Stomach (tissue), 9 donors: ENCODE results near the gene DHRS4L2. TPM values are rescaled to one million over a fixed set of nuclear protein-coding genes. Genes with fewer than 3 reads are reported as not detected.
"Not testable (repeated sequence)": the region's sequence is repeated elsewhere in the genome, so short reads cannot be mapped to it uniquely, and the experiment has no call there.

ENCODE experiments used
- DNase-seq, 2 donors: peaks; one replicate each; pipeline versions ENCODE4 v3.0.0 to v3.0.0-alpha.2; 2013 to 2019
- H3K27ac ChIP-seq, 5 donors: fragments of 200-600 bp in 4 of 5; sonication (generic) in 4 of 5; one replicate each; pipeline ENCODE4 v1.5.1; 2013 to 2019; ENCODE audit warnings: mild to moderate bottlenecking in 1 of 5, moderate library complexity in 1 of 5
- H3K27me3 ChIP-seq, 3 donors: fragments of 200-600 bp; sonication (generic); one replicate each; pipeline ENCODE4 v1.5.1; 2017 to 2019; ENCODE audit warnings: mixed run types in 1 of 3
- H3K36me3 ChIP-seq, 4 donors: fragments of 200-600 bp; sonication (generic); 1 replicate in 3 of 4; 2 replicates in 1 of 4; pipeline ENCODE4 v1.5.1; 2016 to 2019
- H3K4me1 ChIP-seq, 4 donors: fragments of 200-600 bp; sonication (generic); one replicate each; pipeline ENCODE4 v1.5.1; 2016 to 2019
- H3K4me3 ChIP-seq, 4 donors: fragments of 200-600 bp; sonication (generic) in 3 of 4; one replicate each; pipeline ENCODE4 v1.5.1; 2016 to 2019; ENCODE audit warnings: mild to moderate bottlenecking in 1 of 4
- H3K9me3 ChIP-seq, 4 donors: fragments of 200-600 bp; sonication (generic); one replicate each; pipeline ENCODE4 v1.5.1; 2016 to 2019
- POLR2AphosphoS5 ChIP-seq, 3 donors: sonication (generic); formaldehyde crosslinking; IDR thresholded peaks; one replicate each; pipeline ENCODE4 v1.6.1; 2016; ENCODE audit warnings: antibody characterized with exemption in 3 of 3
- whole genome bisulfite sequencing, 5 donors: extraction: QIAGEN DNeasy Blood & Tissue Kit in 3 of 5; methylation state at CpG; one replicate each; pipeline versions ENCODE4 v1.1.5 to v1.1.7; 2013 to 2018; 5-methylcytosine and 5-hydroxymethylcytosine counted together
- intact Hi-C: fragments of 100-400 bp; cut with DNase I; formaldehyde crosslinking; loops from one replicate; pipeline ENCODE4 v1.15.1; 2023; ENCODE audit warnings: low total_unique reads
- polyA plus RNA-seq, 3 donors: library from polyadenylated mRNA; stranded (reverse); fragments of 200-250 nt; gene quantifications; one replicate each; pipeline ENCODE4 v1.2.3, GENCODE V29; 2013
- total RNA-seq, 5 donors: library from RNA; depleted of rRNA; stranded (reverse); fragments of >200 nt; gene quantifications; one replicate each; pipeline versions ENCODE4 v1.1.0 to v1.2.3, GENCODE V29; 2014 to 2016
- TF ChIP-seq, protein P1 (sequence below), 7 experiments: fragments of 450-650 bp in 4 of 7; fragments of 200-600 bp in 3 of 7; sonication (generic) in 3 of 7; IDR thresholded peaks; one replicate each; pipeline ENCODE4 v1.5.1; 2016 to 2019; ENCODE audit warnings: antibody characterized with exemption in 7 of 7, control low read depth in 2 of 7, mild to moderate bottlenecking in 1 of 7
- donor health status: healthy with polysubstance abuse.
- donor health status: Bipolar disorder and iron deficiency.
- donor health status: healthy.

The DHRS4L2 gene
- total and polyA plus RNA-seq, 8 donors = 9.7 to 64.0 (median 37.4) TPM; not detected in 1

DNA sequence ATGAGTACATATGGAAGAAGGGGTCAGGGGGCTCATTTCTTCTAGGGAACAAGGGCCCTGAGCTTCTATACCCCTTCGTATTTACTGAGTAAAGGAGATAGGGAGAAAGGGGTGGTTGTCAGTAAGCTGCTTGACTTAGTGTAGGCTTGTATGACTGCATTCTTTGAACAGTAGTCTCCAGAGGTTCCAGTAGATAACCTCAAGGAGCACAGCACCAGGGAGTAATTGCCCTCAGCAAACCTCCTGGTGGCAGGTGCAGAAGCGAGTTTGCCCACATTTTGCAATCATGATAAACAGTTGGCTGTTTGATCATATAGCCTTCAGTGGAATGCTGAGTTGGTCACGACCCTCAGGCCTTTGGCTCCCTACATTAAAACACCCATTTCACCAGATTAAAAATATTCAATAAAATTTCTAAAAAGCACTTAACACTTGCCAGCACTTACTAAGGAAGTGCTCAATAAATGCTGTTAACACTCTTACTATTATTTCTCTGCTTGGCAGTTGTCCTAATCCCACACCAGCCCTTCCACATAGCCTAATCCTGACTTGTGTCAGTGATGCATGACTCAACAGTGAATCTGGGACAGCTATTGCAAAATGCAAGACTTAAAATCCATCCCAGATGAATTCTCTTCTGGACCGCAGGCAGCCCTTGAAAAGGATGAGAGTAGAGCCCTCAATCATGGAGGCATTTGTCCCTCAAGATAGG, 3.7 kb upstream of the DHRS4L2 start:
- Histone ChIP-seq H3K4me1 (peaks cover 0 to 47% (median 41%) of the 10 kb centered on the region in 4 donors), H3K9me3 (no peaks in the 10 kb centered on the region), H3K27me3 (no peaks in the 10 kb centered on the region), H3K27ac (peak overlapping the region in 4 of 5 donors; percentile 6 to 85 (median 46)), H3K36me3 (no peaks in the 10 kb centered on the region), H3K4me3 (no peak overlapping the region)
- 45 to 52% (median 49%) methylated on average over 4 of the region's 4 CpGs for WGBS, 5 donors
- DNase-seq = peak; percentile 15 to 62
- intact Hi-C loops = no loop called here
- TF ChIP-seq, protein P1, sequence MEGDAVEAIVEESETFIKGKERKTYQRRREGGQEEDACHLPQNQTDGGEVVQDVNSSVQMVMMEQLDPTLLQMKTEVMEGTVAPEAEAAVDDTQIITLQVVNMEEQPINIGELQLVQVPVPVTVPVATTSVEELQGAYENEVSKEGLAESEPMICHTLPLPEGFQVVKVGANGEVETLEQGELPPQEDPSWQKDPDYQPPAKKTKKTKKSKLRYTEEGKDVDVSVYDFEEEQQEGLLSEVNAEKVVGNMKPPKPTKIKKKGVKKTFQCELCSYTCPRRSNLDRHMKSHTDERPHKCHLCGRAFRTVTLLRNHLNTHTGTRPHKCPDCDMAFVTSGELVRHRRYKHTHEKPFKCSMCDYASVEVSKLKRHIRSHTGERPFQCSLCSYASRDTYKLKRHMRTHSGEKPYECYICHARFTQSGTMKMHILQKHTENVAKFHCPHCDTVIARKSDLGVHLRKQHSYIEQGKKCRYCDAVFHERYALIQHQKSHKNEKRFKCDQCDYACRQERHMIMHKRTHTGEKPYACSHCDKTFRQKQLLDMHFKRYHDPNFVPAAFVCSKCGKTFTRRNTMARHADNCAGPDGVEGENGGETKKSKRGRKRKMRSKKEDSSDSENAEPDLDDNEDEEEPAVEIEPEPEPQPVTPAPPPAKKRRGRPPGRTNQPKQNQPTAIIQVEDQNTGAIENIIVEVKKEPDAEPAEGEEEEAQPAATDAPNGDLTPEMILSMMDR (IDR thresholded peaks at IDR 0.05) = no peak
- peak in 2 of 3 donors; percentile 4 to 20 for TF ChIP-seq POLR2AphosphoS5 (IDR thresholded peaks at IDR 0.05)

DNA sequence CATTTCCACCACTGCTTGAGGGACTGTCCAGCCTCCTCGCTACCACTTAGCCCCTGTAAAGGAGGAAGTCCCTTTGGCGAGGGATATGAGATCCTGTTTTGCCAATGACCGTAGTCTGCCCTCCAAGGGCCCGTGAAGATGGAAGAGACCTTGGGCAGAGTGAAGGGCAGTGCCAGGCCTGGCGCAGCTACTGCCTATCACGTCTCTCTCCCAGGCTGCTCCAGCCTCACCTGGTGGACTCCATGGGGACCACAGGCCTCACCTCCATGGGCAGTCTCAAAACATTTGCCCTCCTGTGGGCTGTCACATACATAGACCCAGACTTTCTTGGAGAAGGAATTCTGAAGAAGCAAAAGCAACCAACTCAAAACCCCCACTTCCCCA, 514 bp upstream of the DHRS4L2 start:
- H3K9me3 ChIP-seq, H3K36me3 ChIP-seq, intact Hi-C loops, H3K27me3 ChIP-seq: not testable (repeated sequence)
- DNase-seq = peak in 1 of 2 donors; percentile 30
- Histone ChIP-seq H3K4me3 (peak overlapping the region in 3 of 4 donors; percentile 17 to 51 (median 39)), H3K4me1 (peaks cover 0 to 49% (median 42%) of the 10 kb centered on the region in 4 donors), H3K27ac (peak overlapping the region; percentile 67 to 92 (median 80))
- WGBS, 5 donors = 57 to 70% (median 60%) methylated on average over 1 to 6 of the region's 6 CpGs
- TF ChIP-seq, protein P1 (IDR thresholded peaks at IDR 0.05) = peak in 1 of 7 experiments; percentile 0

DNA sequence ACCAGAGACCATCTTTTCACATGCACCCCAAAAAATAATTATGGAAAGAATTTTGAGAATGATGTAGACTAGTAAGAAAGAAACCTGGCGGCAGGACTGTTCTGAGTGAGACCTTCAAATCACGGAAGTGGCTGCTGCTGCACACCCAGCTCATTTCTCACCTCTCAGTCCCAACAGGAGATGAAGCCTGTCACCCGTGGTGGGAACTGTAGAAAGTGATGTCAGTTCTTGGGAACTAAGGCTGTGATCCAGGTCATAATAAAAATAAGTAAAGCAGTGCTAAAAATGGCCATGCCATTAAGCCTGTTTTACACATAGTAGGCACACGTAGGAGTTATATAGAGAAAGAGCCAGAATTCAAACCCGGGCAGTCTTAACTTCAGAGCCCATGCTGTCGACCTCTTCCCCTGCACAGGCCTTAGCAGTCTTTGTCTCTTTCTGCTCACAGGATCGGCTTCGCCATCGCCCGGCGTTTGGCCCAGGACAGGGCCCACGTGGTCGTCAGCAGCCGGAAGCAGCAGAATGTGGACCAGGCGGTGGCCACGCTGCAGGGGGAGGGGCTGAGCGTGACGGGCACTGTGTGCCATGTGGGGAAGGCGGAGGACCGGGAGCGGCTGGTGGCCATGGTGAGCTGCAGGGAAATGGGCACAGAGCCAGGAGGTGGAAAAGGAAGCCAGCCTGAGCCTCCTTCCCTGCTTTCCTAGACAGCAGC, 1.2 kb downstream of the DHRS4L2 start:
- intact Hi-C loops = not testable (repeated sequence)
- H3K4me1 ChIP-seq = peaks cover 0 to 47% (median 35%) of the 10 kb centered on the region in 4 donors
- DNase-seq = peak; percentile 73 to 87

DNA sequence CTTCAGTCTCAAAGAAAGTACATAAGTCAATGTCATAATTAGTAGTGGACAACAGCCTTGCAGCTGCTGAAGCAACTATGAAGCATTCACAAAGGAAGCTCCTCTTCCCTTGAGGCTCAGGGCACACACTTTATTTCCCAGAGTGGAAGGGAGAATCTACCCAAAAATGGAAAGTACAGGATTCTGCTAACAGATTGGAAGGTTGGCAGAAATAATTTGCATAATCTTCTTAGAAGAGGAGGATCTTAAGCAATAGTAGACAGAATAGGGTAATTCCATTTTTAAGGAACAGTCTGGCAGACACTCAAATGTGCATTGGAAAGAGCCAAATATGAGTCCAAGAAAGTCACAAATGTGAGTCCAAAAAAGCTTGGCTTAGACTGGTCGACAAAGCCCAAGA, 2.2 kb downstream of the DHRS4L2 start:
- H3K9me3 ChIP-seq, H3K27ac ChIP-seq, H3K27me3 ChIP-seq, DNase-seq, intact Hi-C loops, H3K36me3 ChIP-seq, H3K4me3 ChIP-seq: not testable (repeated sequence)
- 78 to 92% (median 85%) methylated on average over 1 of the region's 1 CpG for whole genome bisulfite sequencing, 5 donors
- H3K4me1 ChIP-seq = peaks cover 0 to 36% (median 26%) of the 10 kb centered on the region in 4 donors

More for the DNA sequence above, 1.2 kb downstream of the DHRS4L2 start:
- not testable (repeated sequence) for H3K36me3 ChIP-seq, H3K27me3 ChIP-seq, H3K9me3 ChIP-seq, H3K4me3 ChIP-seq
- 44 to 62% (median 50%) methylated on average over 6 to 21 of the region's 21 CpGs for WGBS, 5 donors
- H3K27ac ChIP-seq = peak overlapping the region in 2 of 5 donors; percentile 80 to 85
- TF ChIP-seq POLR2AphosphoS5 (IDR thresholded peaks at IDR 0.05) = peak in 1 of 3 donors; percentile 32

DNA sequence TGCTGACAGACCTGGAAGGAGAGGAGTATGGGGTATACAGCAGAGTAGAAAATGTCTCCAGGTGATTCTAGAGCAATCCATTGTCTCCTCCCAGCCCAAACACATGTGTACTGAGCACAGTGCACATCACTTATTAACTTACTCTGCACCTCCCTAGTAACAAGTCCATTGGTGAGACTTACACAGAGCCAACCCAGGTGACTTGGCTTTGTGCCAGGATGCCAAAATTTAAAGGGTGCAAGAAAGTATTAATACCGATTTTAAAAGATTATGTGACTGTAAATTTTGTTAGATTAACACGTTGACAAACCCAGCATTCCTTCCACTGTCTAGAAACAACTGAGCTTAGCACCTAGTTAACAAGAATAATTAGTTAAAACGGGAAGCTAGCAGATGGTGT, 4.3 kb downstream of the DHRS4L2 start:
- H3K27ac ChIP-seq, H3K27me3 ChIP-seq, intact Hi-C loops, H3K4me3 ChIP-seq, H3K36me3 ChIP-seq, DNase-seq, H3K9me3 ChIP-seq: not testable (repeated sequence)
- H3K4me1 ChIP-seq = peaks cover 0 to 22% (median 15%) of the 10 kb centered on the region in 4 donors
- 66 to 82% (median 79%) methylated on average over 3 of the region's 3 CpGs for WGBS, 5 donors

DNA sequence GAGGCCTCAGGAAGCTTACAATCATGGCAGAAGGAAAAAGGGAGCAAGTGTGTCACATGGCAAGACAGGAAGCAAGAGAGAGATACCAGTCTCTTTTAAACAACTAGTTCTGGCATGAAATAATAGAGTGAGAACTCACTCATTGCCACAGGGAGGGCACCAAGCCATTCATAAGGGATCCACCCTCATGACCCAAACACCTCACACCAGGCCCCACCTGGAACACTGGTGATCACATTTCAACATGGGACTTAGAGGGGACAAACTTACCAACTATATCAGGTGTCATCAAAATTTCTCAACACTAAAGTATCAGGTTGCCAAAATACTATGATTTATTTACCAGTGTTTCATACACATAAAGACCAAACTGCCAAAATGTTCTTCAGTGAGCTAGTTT, 7.3 kb downstream of the DHRS4L2 start:
- H3K4me1 ChIP-seq, H3K9me3 ChIP-seq, H3K27ac ChIP-seq, H3K4me3 ChIP-seq, H3K27me3 ChIP-seq, intact Hi-C loops, DNase-seq, H3K36me3 ChIP-seq: not testable (repeated sequence)

DNA sequence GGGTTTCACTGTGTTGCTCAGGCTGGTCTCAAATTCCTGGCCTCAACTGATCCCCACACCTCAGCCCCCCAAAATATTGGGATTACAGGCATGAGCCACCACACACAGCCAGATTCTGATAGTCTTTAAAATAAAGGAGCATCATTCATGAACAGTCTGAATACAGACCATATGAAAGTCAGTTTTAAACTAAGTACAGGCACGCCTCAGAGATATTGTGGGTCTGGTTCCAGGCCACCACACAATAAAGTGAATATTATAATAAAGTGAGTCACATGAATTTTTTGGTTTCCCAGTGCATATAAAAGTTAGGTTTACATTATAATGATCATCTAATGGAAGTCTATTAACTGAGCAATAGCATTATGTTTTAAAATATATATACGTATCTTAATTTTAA, 8.1 kb downstream of the DHRS4L2 start:
- H3K4me1 ChIP-seq, intact Hi-C loops, DNase-seq: not testable (repeated sequence)

DNA sequence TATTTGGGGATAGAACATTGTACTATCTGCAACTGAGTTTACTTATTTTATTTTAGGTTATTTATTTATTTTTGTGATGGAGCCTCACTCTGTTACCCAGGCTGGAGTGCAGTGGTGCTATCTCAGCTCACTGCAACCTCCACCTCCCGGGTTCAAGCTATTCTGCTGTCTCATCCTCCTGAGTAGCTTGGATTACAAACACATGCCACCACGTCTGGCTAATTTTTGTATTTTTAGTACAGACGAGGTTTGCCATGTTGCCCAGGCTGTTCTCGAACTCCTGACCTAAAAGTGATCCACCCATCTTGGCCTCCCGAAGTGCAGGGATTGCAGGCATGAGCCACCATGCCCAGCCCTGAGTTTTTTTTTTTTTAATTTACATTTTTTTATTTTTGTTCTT, 10.9 kb downstream of the DHRS4L2 start:
- WGBS, 5 donors = 85 to 100% (median 92%) methylated on average over 1 to 3 of the region's 5 CpGs
- H3K4me3 ChIP-seq, DNase-seq, H3K9me3 ChIP-seq, H3K36me3 ChIP-seq, H3K27me3 ChIP-seq, H3K27ac ChIP-seq, H3K4me1 ChIP-seq, intact Hi-C loops: not testable (repeated sequence)

More for the DNA sequence above, 8.1 kb downstream of the DHRS4L2 start:
- not testable (repeated sequence) for H3K9me3 ChIP-seq, H3K27me3 ChIP-seq, H3K27ac ChIP-seq, H3K4me3 ChIP-seq, H3K36me3 ChIP-seq
- 90 to 97% (median 94%) methylated on average over 1 of the region's 2 CpGs; no CpG with 5 or more reads in 2 of the 5 donors for WGBS, 5 donors

DNA sequence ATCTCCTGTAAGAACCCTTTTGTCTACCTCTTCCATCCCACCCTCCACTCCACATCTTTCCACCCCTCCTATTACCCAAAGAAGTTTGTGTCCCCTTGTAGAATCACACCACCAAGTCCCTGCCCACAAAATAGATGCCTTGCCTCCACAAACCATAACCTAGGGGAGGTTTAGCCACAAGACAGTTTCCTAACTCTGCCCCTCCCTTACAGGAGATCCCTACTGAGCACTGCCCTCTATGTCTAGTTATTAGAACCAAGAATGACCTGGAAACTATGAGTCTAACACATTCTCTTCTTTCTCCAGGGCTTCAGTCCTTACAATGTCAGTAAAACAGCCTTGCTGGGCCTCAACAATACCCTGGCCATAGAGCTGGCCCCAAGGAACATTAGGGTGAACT, 12.3 kb downstream of the DHRS4L2 start:
- H3K4me3 ChIP-seq, H3K4me1 ChIP-seq, H3K27ac ChIP-seq, H3K9me3 ChIP-seq, H3K36me3 ChIP-seq, DNase-seq, H3K27me3 ChIP-seq, intact Hi-C loops: not testable (repeated sequence)

DNA sequence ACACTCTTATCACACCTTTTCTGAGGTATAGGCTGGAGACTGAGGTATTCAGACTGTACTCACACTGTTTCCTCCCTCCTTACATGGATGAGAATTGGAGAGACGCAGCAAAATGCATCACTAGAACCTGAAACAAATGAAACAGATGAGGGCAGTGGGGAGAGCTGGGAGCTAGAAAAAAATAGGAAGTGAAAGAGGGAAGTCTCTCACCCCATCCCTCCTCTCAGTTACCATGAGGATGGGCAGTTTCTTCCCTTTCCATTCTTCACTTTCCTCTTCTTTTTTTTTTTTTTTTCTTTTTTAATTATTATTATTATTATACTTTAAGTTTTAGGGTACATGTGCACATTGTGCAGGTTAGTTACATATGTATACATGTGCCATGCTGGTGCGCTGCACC, 12.9 kb downstream of the DHRS4L2 start:
- DNase-seq, H3K9me3 ChIP-seq, H3K36me3 ChIP-seq, H3K27me3 ChIP-seq, H3K27ac ChIP-seq, H3K4me3 ChIP-seq, intact Hi-C loops, H3K4me1 ChIP-seq: not testable (repeated sequence)
- 88% methylated on average over 1 of the region's 2 CpGs; no CpG with 5 or more reads in 4 of the 5 donors for WGBS, 5 donors
